Measurements from ENCODE around the gene ETV4. TPM values are rescaled to one million over a fixed set of nuclear protein-coding genes. Genes with fewer than 3 reads are reported as not detected.
A peak's percentile ranks its signal among the peaks of the same experiment; 100 is the strongest.

ETV4 gene
- total and polyA plus RNA-seq, 2 of the 13 experiments (the other 11 are each of a cell fraction or from before 2014, with no cell fraction given) = 128 to 330 TPM

- TF ChIP-seq KAT7 (CRISPR knock-in tag; IDR thresholded peaks at IDR 0.05; ENCODE audit: borderline replicate concordance) = no peak; the same call in 1 of the 2 replicates
- TF ChIP-seq CBX5 (CRISPR knock-in tag; IDR thresholded peaks at IDR 0.05; ENCODE audit: borderline replicate concordance) = peak; percentile 44; the same call in 1 of the 2 replicates
- no peak for TF ChIP-seq ELF1 (CRISPR knock-in tag; IDR thresholded peaks at IDR 0.05)
- TF ChIP-seq ETS1 (CRISPR knock-in tag; IDR thresholded peaks at IDR 0.05) = no peak
- no peak for TF ChIP-seq ZNF572 (CRISPR knock-in tag; IDR thresholded peaks at IDR 0.05)
- TF ChIP-seq ZNF589 (CRISPR knock-in tag; conservative IDR thresholded peaks at IDR 0.05) = no peak
- TF ChIP-seq RNF2 (conservative IDR thresholded peaks at IDR 0.05; ENCODE audit: low read depth) = no peak
- TF ChIP-seq MLLT10 (CRISPR knock-in tag; IDR thresholded peaks at IDR 0.05) = no peak
- TF ChIP-seq ZNF567 (CRISPR knock-in tag; IDR thresholded peaks at IDR 0.05; ENCODE audit: borderline replicate concordance) = no peak
- peak; percentile 59; the same call in 1 of the 2 replicates for TF ChIP-seq ZHX2 (IDR thresholded peaks at IDR 0.05; ENCODE audit: low read depth)
- TF ChIP-seq ZHX2 (CRISPR knock-in tag; IDR thresholded peaks at IDR 0.05; ENCODE audit: borderline replicate concordance) = no peak
- TF ChIP-seq CEBPB (IDR thresholded peaks at IDR 0.05; ENCODE audit: borderline replicate concordance, low read depth, low read length) = no peak
- no peak for TF ChIP-seq GTF3A (CRISPR knock-in tag; conservative IDR thresholded peaks at IDR 0.05)
- TF ChIP-seq PREB (CRISPR knock-in tag; IDR thresholded peaks at IDR 0.05) = no peak
- peak; percentile 42; the same call in 1 of the 2 replicates for TF ChIP-seq RAD21 (CRISPR knock-in tag; IDR thresholded peaks at IDR 0.05)
- TF ChIP-seq ZNF570 (CRISPR knock-in tag; IDR thresholded peaks at IDR 0.05; ENCODE audit: borderline replicate concordance) = no peak
- no peak for TF ChIP-seq ZIK1 (CRISPR knock-in tag; IDR thresholded peaks at IDR 0.05; ENCODE audit: borderline replicate concordance, low read depth)
- no peak for TF ChIP-seq NPAS2 (CRISPR knock-in tag; IDR thresholded peaks at IDR 0.05; ENCODE audit: borderline replicate concordance)
- no peak; the same call in 1 of the 2 replicates for TF ChIP-seq KLF9 (CRISPR knock-in tag; IDR thresholded peaks at IDR 0.05; ENCODE audit: low read depth)
- TF ChIP-seq ZNF382 (CRISPR knock-in tag; IDR thresholded peaks at IDR 0.05; ENCODE audit: borderline replicate concordance) = no peak
- peak; percentile 79; the same call in 1 of the 2 replicates for TF ChIP-seq KDM5B (CRISPR knock-in tag; IDR thresholded peaks at IDR 0.05; ENCODE audit: borderline replicate concordance)
- TF ChIP-seq ZNF335 (CRISPR knock-in tag; IDR thresholded peaks at IDR 0.05) = 0 out of 2 replicates have a peak, but pooled peaks have one; percentile 48
- no peak for TF ChIP-seq ZNF775 (CRISPR knock-in tag; IDR thresholded peaks at IDR 0.05; ENCODE audit: borderline replicate concordance)
Measured at GRCh38 chr17:43528319-43528987, 17.7 kb downstream of the ETV4 start (continued).
